HG03469 (cell line): ENCODE measurements around the gene NUDT16L1.
"Not testable (repeated sequence)": the region's sequence is repeated elsewhere in the genome, so short reads cannot be mapped to it uniquely, and the experiment has no call there.

ENCODE experiments used
- ATAC-seq: cut with Tn5 transposase; IDR thresholded peaks from one replicate; pipeline ENCODE4 v1.9.1; 2021; ENCODE audit warnings: mild to moderate bottlenecking, moderate library complexity, moderate number of reproducible peaks; ENCODE audit not compliant: unreplicated experiment

The NUDT16L1 gene

GRCh38 chr16:4693296-4693955, at the start of gene NUDT16L1:
NUDT16L1 (plus strand) TSS chr16:4693562; CDS start chr16:4693727, 165 bp downstream.
- ATAC-seq: peak; percentile 90

- ATAC-seq: no peak
Measured at GRCh38 chr16:4646773-4647643, 46.4 kb upstream of the NUDT16L1 start.

- no peak for ATAC-seq
Measured at GRCh38 chr16:4647644-4647980, 45.8 kb upstream of the NUDT16L1 start.

GRCh38 chr16:4648917-4649316, 44.4 kb upstream of the NUDT16L1 start:
- ATAC-seq: no peak

GRCh38 chr16:4649744-4650442, 43.5 kb upstream of the NUDT16L1 start:
- no peak for ATAC-seq

- ATAC-seq: not testable (repeated sequence)
Measured at GRCh38 chr16:4650443-4651074, 42.8 kb upstream of the NUDT16L1 start.

GRCh38 chr16:4651827-4652226, 41.5 kb upstream of the NUDT16L1 start:
- ATAC-seq: no peak

GRCh38 chr16:4652561-4652960, 40.8 kb upstream of the NUDT16L1 start:
- no peak for ATAC-seq

GRCh38 chr16:4654011-4654963, 39.1 kb upstream of the NUDT16L1 start:
- ATAC-seq: no peak

- ATAC-seq: no peak
Measured at GRCh38 chr16:4654964-4655590, 38.3 kb upstream of the NUDT16L1 start.

GRCh38 chr16:4655801-4656200, 37.6 kb upstream of the NUDT16L1 start:
- no peak for ATAC-seq

- no peak for ATAC-seq
Measured at GRCh38 chr16:4656221-4656620, 37.1 kb upstream of the NUDT16L1 start.

- ATAC-seq: no peak
Measured at GRCh38 chr16:4656695-4657686, 36.4 kb upstream of the NUDT16L1 start.

- ATAC-seq: no peak
Measured at GRCh38 chr16:4659363-4660353, 33.7 kb upstream of the NUDT16L1 start.

- ATAC-seq: no peak
Measured at GRCh38 chr16:4660454-4661007, 32.8 kb upstream of the NUDT16L1 start.

GRCh38 chr16:4661661-4662060, 31.7 kb upstream of the NUDT16L1 start:
- no peak for ATAC-seq

- no peak for ATAC-seq
Measured at GRCh38 chr16:4663465-4663776, 29.9 kb upstream of the NUDT16L1 start.
